ENCODE measurements around the gene COBL.

DNA sequence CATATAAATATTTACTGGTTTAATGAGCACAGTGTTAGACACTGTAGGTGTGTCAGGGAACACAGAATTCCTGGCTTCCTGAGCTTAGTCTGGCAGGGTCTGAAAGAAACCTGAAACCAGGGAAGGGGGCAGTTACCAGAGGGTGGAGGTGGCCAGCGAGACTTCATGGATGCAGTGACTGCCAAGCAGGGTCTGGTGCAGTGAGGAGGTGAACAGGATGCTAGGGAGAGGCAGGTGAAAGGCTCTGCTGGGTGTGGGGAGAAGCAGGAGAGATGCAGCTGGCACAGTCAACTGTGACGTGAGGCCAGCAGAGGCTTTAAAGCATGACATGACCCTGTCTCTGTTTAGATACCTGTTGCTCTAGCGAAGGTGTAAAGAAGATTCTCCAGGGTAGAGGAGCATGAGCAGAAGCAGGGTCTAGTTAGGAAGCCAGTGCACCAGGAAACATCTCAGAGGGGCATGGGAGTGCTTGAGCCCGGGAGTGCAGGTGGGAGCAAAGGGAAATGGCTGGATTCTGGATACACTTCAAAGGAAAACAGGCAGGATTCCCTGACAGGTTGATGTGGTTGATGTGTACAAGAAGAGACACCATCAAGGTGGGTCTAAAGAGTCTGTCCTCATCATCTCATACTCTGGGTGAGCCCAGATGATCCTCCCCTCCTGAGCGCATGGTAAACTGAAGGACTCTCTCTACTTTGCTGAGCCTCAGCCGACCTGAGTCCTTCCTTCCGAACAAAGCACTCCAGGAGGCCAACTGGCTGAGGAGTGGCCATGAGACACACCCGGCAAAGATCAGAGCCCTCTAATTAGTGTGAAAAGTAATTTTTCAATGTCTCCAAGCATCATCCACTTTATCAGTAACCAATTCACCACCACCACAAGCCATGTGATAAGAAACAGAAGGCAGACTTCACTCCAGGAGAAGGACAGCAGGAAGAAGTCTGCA is 186.8 kb downstream of the COBL start:
- no peak for TF ChIP-seq TEAD4 (IDR thresholded peaks at IDR 0.05)
- no peak for TF ChIP-seq EP300 (IDR thresholded peaks at IDR 0.05; ENCODE audit: borderline replicate concordance)
- TF ChIP-seq EGR1 (IDR thresholded peaks at IDR 0.05) = no peak
- TF ChIP-seq, protein P1, sequence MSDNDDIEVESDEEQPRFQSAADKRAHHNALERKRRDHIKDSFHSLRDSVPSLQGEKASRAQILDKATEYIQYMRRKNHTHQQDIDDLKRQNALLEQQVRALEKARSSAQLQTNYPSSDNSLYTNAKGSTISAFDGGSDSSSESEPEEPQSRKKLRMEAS (IDR thresholded peaks at IDR 0.05) = no peak
- no peak for TF ChIP-seq TAF1 (IDR thresholded peaks at IDR 0.05; ENCODE audit: low read depth)
- TF ChIP-seq CREB1 (IDR thresholded peaks at IDR 0.05; ENCODE audit: low read depth) = no peak
- TF ChIP-seq, protein P2, sequence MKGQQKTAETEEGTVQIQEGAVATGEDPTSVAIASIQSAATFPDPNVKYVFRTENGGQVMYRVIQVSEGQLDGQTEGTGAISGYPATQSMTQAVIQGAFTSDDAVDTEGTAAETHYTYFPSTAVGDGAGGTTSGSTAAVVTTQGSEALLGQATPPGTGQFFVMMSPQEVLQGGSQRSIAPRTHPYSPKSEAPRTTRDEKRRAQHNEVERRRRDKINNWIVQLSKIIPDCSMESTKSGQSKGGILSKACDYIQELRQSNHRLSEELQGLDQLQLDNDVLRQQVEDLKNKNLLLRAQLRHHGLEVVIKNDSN (IDR thresholded peaks at IDR 0.05) = no peak
- no peak for TF ChIP-seq YY1 (IDR thresholded peaks at IDR 0.05; ENCODE audit: low read depth)
- no peak for TF ChIP-seq RAD21 (IDR thresholded peaks at IDR 0.05; ENCODE audit: low read depth)
- TF ChIP-seq, protein P3, sequence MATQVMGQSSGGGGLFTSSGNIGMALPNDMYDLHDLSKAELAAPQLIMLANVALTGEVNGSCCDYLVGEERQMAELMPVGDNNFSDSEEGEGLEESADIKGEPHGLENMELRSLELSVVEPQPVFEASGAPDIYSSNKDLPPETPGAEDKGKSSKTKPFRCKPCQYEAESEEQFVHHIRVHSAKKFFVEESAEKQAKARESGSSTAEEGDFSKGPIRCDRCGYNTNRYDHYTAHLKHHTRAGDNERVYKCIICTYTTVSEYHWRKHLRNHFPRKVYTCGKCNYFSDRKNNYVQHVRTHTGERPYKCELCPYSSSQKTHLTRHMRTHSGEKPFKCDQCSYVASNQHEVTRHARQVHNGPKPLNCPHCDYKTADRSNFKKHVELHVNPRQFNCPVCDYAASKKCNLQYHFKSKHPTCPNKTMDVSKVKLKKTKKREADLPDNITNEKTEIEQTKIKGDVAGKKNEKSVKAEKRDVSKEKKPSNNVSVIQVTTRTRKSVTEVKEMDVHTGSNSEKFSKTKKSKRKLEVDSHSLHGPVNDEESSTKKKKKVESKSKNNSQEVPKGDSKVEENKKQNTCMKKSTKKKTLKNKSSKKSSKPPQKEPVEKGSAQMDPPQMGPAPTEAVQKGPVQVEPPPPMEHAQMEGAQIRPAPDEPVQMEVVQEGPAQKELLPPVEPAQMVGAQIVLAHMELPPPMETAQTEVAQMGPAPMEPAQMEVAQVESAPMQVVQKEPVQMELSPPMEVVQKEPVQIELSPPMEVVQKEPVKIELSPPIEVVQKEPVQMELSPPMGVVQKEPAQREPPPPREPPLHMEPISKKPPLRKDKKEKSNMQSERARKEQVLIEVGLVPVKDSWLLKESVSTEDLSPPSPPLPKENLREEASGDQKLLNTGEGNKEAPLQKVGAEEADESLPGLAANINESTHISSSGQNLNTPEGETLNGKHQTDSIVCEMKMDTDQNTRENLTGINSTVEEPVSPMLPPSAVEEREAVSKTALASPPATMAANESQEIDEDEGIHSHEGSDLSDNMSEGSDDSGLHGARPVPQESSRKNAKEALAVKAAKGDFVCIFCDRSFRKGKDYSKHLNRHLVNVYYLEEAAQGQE (IDR thresholded peaks at IDR 0.05; ENCODE audit: low read depth) = no peak
- no peak for TF ChIP-seq NFIC (IDR thresholded peaks at IDR 0.05)
- TF ChIP-seq FOXM1 (IDR thresholded peaks at IDR 0.05; ENCODE audit: borderline replicate concordance, low read depth) = no peak
- no peak for TF ChIP-seq CEBPB (IDR thresholded peaks at IDR 0.05)
